Stomach (tissue), 4 donors: Measurements from ENCODE around the gene COPS7A.

ENCODE experiments used
- POLR2AphosphoS5 ChIP-seq, 3 donors: sonication (generic); formaldehyde crosslinking; IDR thresholded peaks; one replicate each; pipeline ENCODE4 v1.6.1; 2016; ENCODE audit warnings: antibody characterized with exemption in 3 of 3
- TF ChIP-seq, protein P1 (sequence below), 7 experiments: fragments of 450-650 bp in 4 of 7; fragments of 200-600 bp in 3 of 7; sonication (generic) in 3 of 7; IDR thresholded peaks; one replicate each; pipeline ENCODE4 v1.5.1; 2016 to 2019; ENCODE audit warnings: antibody characterized with exemption in 7 of 7, control low read depth in 2 of 7, mild to moderate bottlenecking in 1 of 7

DNA sequence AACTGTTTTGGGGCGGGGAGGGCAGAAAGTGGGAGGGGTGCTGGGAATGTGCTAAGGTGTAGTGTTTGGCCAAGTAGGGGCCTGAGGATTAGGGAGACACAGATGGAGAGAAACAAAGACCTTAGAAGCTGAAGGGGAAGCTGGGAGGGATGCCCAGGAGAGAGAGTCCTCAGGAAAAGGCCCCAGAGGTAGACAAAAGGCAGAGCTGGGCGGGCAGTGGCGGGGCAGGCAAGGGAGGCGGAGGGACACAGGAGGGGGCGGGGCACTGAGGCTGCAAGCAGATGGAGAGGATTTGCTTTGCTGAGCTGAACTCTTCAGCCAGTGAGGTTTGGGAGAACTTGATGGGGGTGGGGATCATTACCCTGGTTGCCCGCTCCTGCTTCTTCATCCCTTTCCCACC is 45.1 kb downstream of the COPS7A start:
- TF ChIP-seq, protein P1, sequence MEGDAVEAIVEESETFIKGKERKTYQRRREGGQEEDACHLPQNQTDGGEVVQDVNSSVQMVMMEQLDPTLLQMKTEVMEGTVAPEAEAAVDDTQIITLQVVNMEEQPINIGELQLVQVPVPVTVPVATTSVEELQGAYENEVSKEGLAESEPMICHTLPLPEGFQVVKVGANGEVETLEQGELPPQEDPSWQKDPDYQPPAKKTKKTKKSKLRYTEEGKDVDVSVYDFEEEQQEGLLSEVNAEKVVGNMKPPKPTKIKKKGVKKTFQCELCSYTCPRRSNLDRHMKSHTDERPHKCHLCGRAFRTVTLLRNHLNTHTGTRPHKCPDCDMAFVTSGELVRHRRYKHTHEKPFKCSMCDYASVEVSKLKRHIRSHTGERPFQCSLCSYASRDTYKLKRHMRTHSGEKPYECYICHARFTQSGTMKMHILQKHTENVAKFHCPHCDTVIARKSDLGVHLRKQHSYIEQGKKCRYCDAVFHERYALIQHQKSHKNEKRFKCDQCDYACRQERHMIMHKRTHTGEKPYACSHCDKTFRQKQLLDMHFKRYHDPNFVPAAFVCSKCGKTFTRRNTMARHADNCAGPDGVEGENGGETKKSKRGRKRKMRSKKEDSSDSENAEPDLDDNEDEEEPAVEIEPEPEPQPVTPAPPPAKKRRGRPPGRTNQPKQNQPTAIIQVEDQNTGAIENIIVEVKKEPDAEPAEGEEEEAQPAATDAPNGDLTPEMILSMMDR (IDR thresholded peaks at IDR 0.05), result no peak
- no peak for TF ChIP-seq POLR2AphosphoS5 (IDR thresholded peaks at IDR 0.05)
